ENCODE data around the gene NUP205. TPM values are rescaled to one million over a fixed set of nuclear protein-coding genes. Genes with fewer than 3 reads are reported as not detected.

NUP205 gene
- total and polyA plus RNA-seq, 2 of the 13 experiments (the other 11 are each of a cell fraction or from before 2014, with no cell fraction given), result 46.2 to 87.2 TPM

DNA sequence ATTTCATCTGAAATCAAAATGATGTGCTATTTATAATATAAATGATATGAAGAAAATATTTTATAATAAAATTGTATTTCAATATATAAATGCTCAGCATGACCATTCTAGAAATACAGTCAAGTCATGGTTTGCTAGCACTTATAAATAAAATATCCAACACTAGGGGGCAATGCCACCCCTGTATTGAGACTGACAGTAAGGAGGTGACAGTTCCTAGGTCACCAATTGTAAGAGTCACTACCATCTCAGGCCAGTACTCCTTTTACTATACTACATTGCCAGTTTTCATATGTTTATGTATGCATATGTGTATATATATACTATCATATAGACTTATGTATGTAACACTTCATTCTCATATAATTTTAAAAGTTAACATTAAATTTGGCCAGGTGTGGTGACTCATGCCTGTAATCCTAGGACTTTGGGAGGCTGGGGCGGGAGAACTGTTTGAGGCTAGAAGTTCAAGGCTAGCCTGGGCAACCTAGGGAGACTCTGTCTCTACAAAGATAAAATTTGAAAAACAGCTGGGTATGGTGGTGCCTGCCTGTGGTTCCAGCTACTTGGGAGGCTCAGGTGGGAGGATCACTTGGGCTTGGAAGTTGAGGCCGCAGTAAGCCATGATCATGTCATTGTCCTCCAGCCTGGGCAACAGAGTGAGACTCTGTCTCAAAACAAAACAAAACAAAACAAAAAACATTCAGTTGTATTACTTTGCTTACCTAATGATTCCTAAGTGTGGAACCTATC, 45.4 kb upstream of the NUP205 start (continued):
- no peak for TF ChIP-seq JUN (CRISPR knock-in tag; IDR thresholded peaks at IDR 0.05)
- TF ChIP-seq, protein P1, sequence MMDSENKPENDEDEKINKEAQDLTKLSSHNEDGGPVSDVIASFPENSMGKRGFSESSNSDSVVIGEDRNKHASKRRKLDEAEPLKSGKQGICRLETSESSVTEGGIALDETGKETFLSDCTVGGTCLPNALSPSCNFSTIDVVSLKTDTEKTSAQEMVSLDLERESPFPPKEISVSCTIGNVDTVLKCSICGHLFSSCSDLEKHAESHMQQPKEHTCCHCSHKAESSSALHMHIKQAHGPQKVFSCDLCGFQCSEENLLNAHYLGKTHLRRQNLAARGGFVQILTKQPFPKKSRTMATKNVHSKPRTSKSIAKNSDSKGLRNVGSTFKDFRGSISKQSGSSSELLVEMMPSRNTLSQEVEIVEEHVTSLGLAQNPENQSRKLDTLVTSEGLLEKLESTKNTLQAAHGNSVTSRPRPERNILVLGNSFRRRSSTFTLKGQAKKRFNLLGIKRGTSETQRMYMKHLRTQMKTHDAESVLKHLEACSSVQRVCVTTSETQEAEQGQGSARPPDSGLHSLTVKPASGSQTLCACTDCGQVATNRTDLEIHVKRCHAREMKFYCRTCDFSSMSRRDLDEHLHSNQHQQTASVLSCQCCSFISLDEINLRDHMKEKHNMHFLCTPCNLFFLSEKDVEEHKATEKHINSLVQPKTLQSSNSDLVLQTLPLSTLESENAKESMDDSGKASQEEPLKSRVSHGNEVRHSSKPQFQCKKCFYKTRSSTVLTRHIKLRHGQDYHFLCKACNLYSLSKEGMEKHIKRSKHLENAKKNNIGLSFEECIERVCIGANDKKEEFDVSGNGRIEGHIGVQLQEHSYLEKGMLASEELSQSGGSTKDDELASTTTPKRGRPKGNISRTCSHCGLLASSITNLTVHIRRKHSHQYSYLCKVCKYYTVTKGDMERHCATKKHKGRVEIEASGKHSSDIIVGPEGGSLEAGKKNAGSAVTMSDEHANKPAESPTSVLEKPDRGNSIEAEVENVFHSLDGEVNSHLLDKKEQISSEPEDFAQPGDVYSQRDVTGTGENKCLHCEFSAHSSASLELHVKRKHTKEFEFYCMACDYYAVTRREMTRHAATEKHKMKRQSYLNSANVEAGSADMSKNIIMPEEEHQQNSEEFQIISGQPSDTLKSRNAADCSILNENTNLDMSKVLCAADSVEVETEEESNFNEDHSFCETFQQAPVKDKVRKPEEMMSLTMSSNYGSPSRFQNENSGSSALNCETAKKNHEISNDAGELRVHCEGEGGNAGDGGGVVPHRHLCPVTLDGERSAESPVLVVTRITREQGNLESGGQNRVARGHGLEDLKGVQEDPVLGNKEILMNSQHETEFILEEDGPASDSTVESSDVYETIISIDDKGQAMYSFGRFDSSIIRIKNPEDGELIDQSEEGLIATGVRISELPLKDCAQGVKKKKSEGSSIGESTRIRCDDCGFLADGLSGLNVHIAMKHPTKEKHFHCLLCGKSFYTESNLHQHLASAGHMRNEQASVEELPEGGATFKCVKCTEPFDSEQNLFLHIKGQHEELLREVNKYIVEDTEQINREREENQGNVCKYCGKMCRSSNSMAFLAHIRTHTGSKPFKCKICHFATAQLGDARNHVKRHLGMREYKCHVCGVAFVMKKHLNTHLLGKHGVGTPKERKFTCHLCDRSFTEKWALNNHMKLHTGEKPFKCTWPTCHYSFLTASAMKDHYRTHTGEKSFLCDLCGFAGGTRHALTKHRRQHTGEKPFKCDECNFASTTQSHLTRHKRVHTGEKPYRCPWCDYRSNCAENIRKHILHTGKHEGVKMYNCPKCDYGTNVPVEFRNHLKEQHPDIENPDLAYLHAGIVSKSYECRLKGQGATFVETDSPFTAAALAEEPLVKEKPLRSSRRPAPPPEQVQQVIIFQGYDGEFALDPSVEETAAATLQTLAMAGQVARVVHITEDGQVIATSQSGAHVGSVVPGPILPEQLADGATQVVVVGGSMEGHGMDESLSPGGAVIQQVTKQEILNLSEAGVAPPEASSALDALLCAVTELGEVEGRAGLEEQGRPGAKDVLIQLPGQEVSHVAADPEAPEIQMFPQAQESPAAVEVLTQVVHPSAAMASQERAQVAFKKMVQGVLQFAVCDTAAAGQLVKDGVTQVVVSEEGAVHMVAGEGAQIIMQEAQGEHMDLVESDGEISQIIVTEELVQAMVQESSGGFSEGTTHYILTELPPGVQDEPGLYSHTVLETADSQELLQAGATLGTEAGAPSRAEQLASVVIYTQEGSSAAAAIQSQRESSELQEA (CRISPR knock-in tag; IDR thresholded peaks at IDR 0.05; ENCODE audit: not compliant biosample characterization), result no peak
- no peak for TF ChIP-seq SSRP1 (CRISPR knock-in tag; IDR thresholded peaks at IDR 0.05)
- TF ChIP-seq ZNF564 (CRISPR knock-in tag; IDR thresholded peaks at IDR 0.05), result no peak
- no peak for TF ChIP-seq ZBTB7A (CRISPR knock-in tag; IDR thresholded peaks at IDR 0.05)
- TF ChIP-seq ZNF577 (CRISPR knock-in tag; IDR thresholded peaks at IDR 0.05; ENCODE audit: borderline replicate concordance, low read depth), result no peak
- TF ChIP-seq, protein P2, sequence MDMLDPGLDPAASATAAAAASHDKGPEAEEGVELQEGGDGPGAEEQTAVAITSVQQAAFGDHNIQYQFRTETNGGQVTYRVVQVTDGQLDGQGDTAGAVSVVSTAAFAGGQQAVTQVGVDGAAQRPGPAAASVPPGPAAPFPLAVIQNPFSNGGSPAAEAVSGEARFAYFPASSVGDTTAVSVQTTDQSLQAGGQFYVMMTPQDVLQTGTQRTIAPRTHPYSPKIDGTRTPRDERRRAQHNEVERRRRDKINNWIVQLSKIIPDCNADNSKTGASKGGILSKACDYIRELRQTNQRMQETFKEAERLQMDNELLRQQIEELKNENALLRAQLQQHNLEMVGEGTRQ (IDR thresholded peaks at IDR 0.05; ENCODE audit: low read depth, low read length), result no peak
- TF ChIP-seq, protein P2 (CRISPR knock-in tag; IDR thresholded peaks at IDR 0.05; ENCODE audit: borderline replicate concordance), result no peak
- TF ChIP-seq FOXK2 (IDR thresholded peaks at IDR 0.05), result no peak
- no peak for TF ChIP-seq HHEX (CRISPR knock-in tag; IDR thresholded peaks at IDR 0.05)
- TF ChIP-seq FOXM1 (CRISPR knock-in tag; IDR thresholded peaks at IDR 0.05), result no peak
- TF ChIP-seq, protein P3, sequence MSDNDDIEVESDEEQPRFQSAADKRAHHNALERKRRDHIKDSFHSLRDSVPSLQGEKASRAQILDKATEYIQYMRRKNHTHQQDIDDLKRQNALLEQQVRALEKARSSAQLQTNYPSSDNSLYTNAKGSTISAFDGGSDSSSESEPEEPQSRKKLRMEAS (IDR thresholded peaks at IDR 0.05), result no peak
- no peak for TF ChIP-seq MEIS2 (CRISPR knock-in tag; IDR thresholded peaks at IDR 0.05)
- no peak for TF ChIP-seq ATM (IDR thresholded peaks at IDR 0.05; ENCODE audit: borderline replicate concordance)
- no peak for TF ChIP-seq SAFB2 (CRISPR knock-in tag; IDR thresholded peaks at IDR 0.05; ENCODE audit: borderline replicate concordance, low read depth)
- TF ChIP-seq FOXO1 (CRISPR knock-in tag; IDR thresholded peaks at IDR 0.05), result no peak
- TF ChIP-seq FOXC1 (CRISPR knock-in tag; IDR thresholded peaks at IDR 0.05; ENCODE audit: borderline replicate concordance), result no peak
- no peak for TF ChIP-seq KLF15 (CRISPR knock-in tag; IDR thresholded peaks at IDR 0.05; ENCODE audit: borderline replicate concordance)
- no peak for TF ChIP-seq DR1 (CRISPR knock-in tag; IDR thresholded peaks at IDR 0.05)
- TF ChIP-seq, protein P4, sequence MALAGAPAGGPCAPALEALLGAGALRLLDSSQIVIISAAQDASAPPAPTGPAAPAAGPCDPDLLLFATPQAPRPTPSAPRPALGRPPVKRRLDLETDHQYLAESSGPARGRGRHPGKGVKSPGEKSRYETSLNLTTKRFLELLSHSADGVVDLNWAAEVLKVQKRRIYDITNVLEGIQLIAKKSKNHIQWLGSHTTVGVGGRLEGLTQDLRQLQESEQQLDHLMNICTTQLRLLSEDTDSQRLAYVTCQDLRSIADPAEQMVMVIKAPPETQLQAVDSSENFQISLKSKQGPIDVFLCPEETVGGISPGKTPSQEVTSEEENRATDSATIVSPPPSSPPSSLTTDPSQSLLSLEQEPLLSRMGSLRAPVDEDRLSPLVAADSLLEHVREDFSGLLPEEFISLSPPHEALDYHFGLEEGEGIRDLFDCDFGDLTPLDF (CRISPR knock-in tag; IDR thresholded peaks at IDR 0.05), result no peak

All from HepG2 (cell line).